GM12878 (cell line): ENCODE results near the gene MAST4. TPM values are rescaled to one million over a fixed set of nuclear protein-coding genes. Genes with fewer than 3 reads are reported as not detected.

Experiments
- ATAC-seq: fragments of 200-7000 bp; cut with Tn5 transposase; 3 replicates; pipeline ENCODE4 v1.9.1; 2020; ENCODE audit warnings: mild to moderate bottlenecking, moderate library complexity
- BruUV-seq: library from RNA; stranded (reverse); fragments of 400-500 nt; replicated peaks from 2 replicates; lab custom pipeline; 2021; lab: Mats Ljungman, UMichigan
- CTCF ChIA-PET: fragments of 300-600 bp; sonication (Branson Sonifier 250); formaldehyde crosslinking; extraction: SDS; loops from one replicate; lab custom pipeline; 2021; ENCODE audit warnings: inconsistent platforms; lab: Yijun Ruan, JAX
- POLR2A ChIA-PET: fragments of 350-600 bp; formaldehyde crosslinking; extraction: SDS; loops from one replicate; lab custom pipeline; 2021; ENCODE audit warnings: inconsistent platforms; lab: Charles Lee
- RAD21 ChIA-PET: fragments of 300-600 bp; sonication (Branson Sonifier 250); formaldehyde crosslinking; loops from one replicate; lab custom pipeline; 2023; ENCODE audit warnings: antibody characterized with exemption; ENCODE audit not compliant: unreplicated experiment; lab: Charles Lee
- SMC1A ChIA-PET: fragments of 300-600 bp; sonication (Branson Sonifier 250); formaldehyde crosslinking; loops from one replicate; lab custom pipeline; 2023; ENCODE audit not compliant: unreplicated experiment, uncharacterized antibody; lab: Charles Lee
- DNase-seq: peaks from one replicate; pipeline ENCODE4 v3.0.0-alpha.2; 2011; ENCODE audit warnings: low read depth, low spot score
- FAIRE-seq: peaks from 3 replicates; lab custom pipeline; 2011; peaks lifted over from hg19 to GRCh38; lab: Jason Lieb, UNC
- H2AFZ ChIP-seq: 2 replicates; pipeline ENCODE4 v1.6.0; 2011; ENCODE audit warnings: low read depth, low read length, control low read depth; ENCODE audit not compliant: control insufficient read depth
- H3K27ac ChIP-seq: 2 replicates; pipeline ENCODE4 v1.5.1; 2011; ENCODE audit warnings: control low read depth; ENCODE audit not compliant: control insufficient read depth, insufficient read depth
- H3K27me3 ChIP-seq, 2 experiments: replicated peaks in 1 of 2; 2 replicates each; pipeline versions ENCODE4 v1.6.0 to v1.6.1; 2011; ENCODE audit warnings: low read length in 1 of 2; ENCODE audit not compliant: control insufficient read depth in 2 of 2, insufficient read depth in 2 of 2
- H3K36me3 ChIP-seq, 2 experiments: 2 replicates each; pipeline ENCODE4 v1.5.1; 2011; ENCODE audit warnings: low read length in 1 of 2; ENCODE audit not compliant: control insufficient read depth in 2 of 2, insufficient read depth in 2 of 2
- H3K4me1 ChIP-seq: 2 replicates; pipeline ENCODE4 v1.6.1; 2011; ENCODE audit warnings: mild to moderate bottlenecking, low read length, moderate library complexity, mixed read lengths; ENCODE audit not compliant: control insufficient read depth, insufficient read depth
- H3K4me2 ChIP-seq: 2 replicates; pipeline ENCODE4 v1.6.0; 2011; ENCODE audit warnings: control low read depth; ENCODE audit not compliant: control insufficient read depth, insufficient read depth
- H3K4me3 ChIP-seq: fragments of 200-600 bp; sonication (generic); 2 replicates; pipeline ENCODE4 v1.5.1; 2016
- H3K79me2 ChIP-seq: 2 replicates; pipeline ENCODE4 v1.6.0; 2011; ENCODE audit warnings: low read length; ENCODE audit not compliant: control insufficient read depth, insufficient read depth
- H3K9ac ChIP-seq: 2 replicates; pipeline ENCODE4 v1.8.0; 2011; ENCODE audit warnings: low read length, control low read depth, mixed read lengths; ENCODE audit not compliant: control insufficient read depth, insufficient read depth
- H3K9me3 ChIP-seq: replicated peaks from 3 replicates; pipeline ENCODE4 v1.5.1; 2011; ENCODE audit warnings: mild to moderate bottlenecking, low read length; ENCODE audit not compliant: control insufficient read depth, insufficient read depth
- H4K20me1 ChIP-seq: 2 replicates; pipeline ENCODE4 v1.6.0; 2011; ENCODE audit not compliant: control insufficient read depth, insufficient read depth
- BCLAF1 ChIP-seq: fragments of 450-650 bp; IDR thresholded peaks from 2 replicates; pipeline ENCODE4 v1.6.1; 2017; ENCODE audit warnings: antibody characterized with exemption, mild to moderate bottlenecking, moderate library complexity
- BHLHE40 ChIP-seq, 2 experiments: fragments of 450-650 bp in 1 of 2; IDR thresholded peaks; 2 replicates each; pipeline ENCODE4 v1.6.1; 2011 to 2017; ENCODE audit warnings: low read depth in 2 of 2, borderline replicate concordance in 1 of 2, improper control_type of control experiment in 1 of 2, low read length in 1 of 2, mild to moderate bottlenecking in 1 of 2
- CREB1 ChIP-seq: IDR thresholded peaks from 2 replicates; pipeline ENCODE4 v1.6.1; 2012; ENCODE audit warnings: low read depth, mild to moderate bottlenecking, inconsistent platforms
- HDGF ChIP-seq: fragments of 450-650 bp; IDR thresholded peaks from 2 replicates; pipeline ENCODE4 v1.6.1; 2016; ENCODE audit warnings: antibody characterized with exemption
- IRF4 ChIP-seq: IDR thresholded peaks from 2 replicates; pipeline ENCODE4 v1.6.1; 2011; ENCODE audit warnings: low read depth, low read length
- KDM1A ChIP-seq: fragments of 200-600 bp; sonication (generic); IDR thresholded peaks from 2 replicates; pipeline ENCODE4 v1.6.1; 2016; ENCODE audit warnings: borderline replicate concordance
- MTA3 ChIP-seq: IDR thresholded peaks from 2 replicates; pipeline ENCODE4 v1.6.1; 2012; ENCODE audit warnings: low read length, inconsistent platforms, borderline replicate concordance
- PAX8 ChIP-seq: fragments of 450-650 bp; IDR thresholded peaks from 2 replicates; pipeline ENCODE4 v1.6.1; 2017; ENCODE audit warnings: mild to moderate bottlenecking, moderate library complexity
- SMC3 ChIP-seq: IDR thresholded peaks from 2 replicates; pipeline ENCODE4 v1.6.1; 2011; ENCODE audit warnings: low read length, improper control_type of control experiment, borderline replicate concordance
- TARDBP ChIP-seq: IDR thresholded peaks from 2 replicates; pipeline ENCODE4 v1.6.1; 2016; ENCODE audit warnings: borderline replicate concordance
- WGBS: methylation state at CpG from one replicate; pipeline ENCODE4 v1.1.6; 2016; ENCODE audit warnings: low lambda C conversion rate; ENCODE audit not compliant: insufficient replicate concordance, insufficient coverage; ENCODE audit errors: missing lambda C conversion rate; 5-methylcytosine and 5-hydroxymethylcytosine counted together
- in situ Hi-C: fragments of 300-500 bp; cut with MboI; formaldehyde crosslinking; loops from 9 replicates; pipeline ENCODE4 v1.14.3; 2018; ENCODE audit warnings: mixed read lengths
- intact Hi-C: fragments of 100-400 bp; cut with micrococcal nuclease; formaldehyde crosslinking; loops from one replicate; pipeline ENCODE4 v1.14.2; 2022; ENCODE audit not compliant: unreplicated experiment
- polyA plus RNA-seq, 11 experiments: library from polyadenylated mRNA; depleted of rRNA in 4 of 11; unstranded in 6 of 11; stranded (reverse) in 5 of 11; fragments of >200 nt; fragmentation: Nextera tagmentation in 4 of 11; fragmentation: Illumina TruSeq in 1 of 11; extraction: Ambion mirVana in 4 of 11; extraction: Trizol in 1 of 11; gene quantifications; 1 replicate in 1 of 11; 2 replicates in 10 of 11; pipeline versions ENCODE4 v1.2.1 to v1.2.3, GENCODE V29; 2011 to 2016; ENCODE audit warnings: inconsistent platforms in 2 of 11, missing spikeins in 2 of 11, low read depth in 1 of 11
- total RNA-seq, 4 experiments: library from RNA; depleted of rRNA in 3 of 4; stranded (reverse); fragments of >200 nt in 3 of 4; fragmentation: Illumina TruSeq in 1 of 4; extraction: Trizol in 1 of 4; gene quantifications; 2 replicates each; pipeline versions ENCODE4 v1.2.1 to v1.2.3, GENCODE V29; 2013 to 2021
- TF ChIP-seq, protein P1 (sequence below): fragments of 450-650 bp; formaldehyde crosslinking; IDR thresholded peaks from 2 replicates; pipeline ENCODE4 v1.4.0; 2022; ENCODE audit warnings: mild to moderate bottlenecking, moderate library complexity

The MAST4 gene
- total and polyA plus RNA-seq, 10 of the 15 experiments (the other 5 are each of a cell fraction or from before 2014, with no cell fraction given) = 0.02 to 1.6 (median 0.29) TPM; not detected in 1

DNA sequence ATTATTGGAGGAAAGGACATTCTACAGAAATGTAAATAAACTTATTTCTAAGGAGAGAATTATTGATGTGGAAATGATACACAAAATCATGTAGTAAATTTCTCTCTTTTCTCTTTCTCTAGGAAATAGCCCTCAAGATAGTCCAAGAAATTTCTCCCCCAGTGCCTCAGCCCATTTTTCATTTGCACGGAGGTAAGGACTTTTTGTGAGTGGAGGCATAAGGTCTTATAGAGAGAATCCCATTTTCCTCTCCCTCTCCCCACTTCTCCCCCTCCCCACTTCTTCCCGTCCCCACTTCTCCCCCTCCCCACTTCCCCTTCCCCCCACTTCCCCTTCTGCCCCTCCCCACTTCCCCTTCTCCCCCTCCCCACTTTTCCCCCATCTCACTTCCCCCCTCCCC, 493.8 kb downstream of the MAST4 start (continued):
- no peak for TF ChIP-seq SMC3
- TF ChIP-seq KDM1A = no peak
- no peak for TF ChIP-seq CREB1
- no peak for TF ChIP-seq TARDBP
- TF ChIP-seq, protein P1, sequence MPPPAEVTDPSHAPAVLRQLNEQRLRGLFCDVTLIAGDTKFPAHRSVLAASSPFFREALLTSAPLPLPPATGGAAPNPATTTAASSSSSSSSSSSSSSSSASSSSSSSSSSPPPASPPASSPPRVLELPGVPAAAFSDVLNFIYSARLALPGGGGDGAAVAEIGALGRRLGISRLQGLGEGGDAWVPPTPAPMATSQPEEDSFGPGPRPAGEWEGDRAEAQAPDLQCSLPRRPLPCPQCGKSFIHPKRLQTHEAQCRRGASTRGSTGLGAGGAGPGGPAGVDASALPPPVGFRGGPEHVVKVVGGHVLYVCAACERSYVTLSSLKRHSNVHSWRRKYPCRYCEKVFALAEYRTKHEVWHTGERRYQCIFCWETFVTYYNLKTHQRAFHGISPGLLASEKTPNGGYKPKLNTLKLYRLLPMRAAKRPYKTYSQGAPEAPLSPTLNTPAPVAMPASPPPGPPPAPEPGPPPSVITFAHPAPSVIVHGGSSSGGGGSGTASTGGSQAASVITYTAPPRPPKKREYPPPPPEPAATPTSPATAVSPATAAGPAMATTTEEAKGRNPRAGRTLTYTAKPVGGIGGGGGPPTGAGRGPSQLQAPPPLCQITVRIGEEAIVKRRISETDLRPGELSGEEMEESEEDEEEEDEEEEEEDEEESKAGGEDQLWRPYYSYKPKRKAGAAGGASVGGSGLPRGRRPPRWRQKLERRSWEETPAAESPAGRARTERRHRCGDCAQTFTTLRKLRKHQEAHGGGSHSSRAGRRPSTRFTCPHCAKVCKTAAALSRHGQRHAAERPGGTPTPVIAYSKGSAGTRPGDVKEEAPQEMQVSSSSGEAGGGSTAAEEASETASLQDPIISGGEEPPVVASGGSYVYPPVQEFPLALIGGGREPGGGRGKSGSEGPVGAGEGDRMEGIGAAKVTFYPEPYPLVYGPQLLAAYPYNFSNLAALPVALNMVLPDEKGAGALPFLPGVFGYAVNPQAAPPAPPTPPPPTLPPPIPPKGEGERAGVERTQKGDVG (CRISPR knock-in tag) = no peak

GRCh38 chr5:67090593-67090992, 494.4 kb downstream of the MAST4 start:
- Histone ChIP-seq H3K4me2 (no peak overlapping the region), H3K79me2 (no peaks in the 10 kb centered on the region), H4K20me1 (no peaks in the 10 kb centered on the region), H3K9me3 (no peaks in the 10 kb centered on the region), H3K36me3 (no peaks in the 10 kb centered on the region), H2AFZ (no peak overlapping the region), H3K27me3 (peaks cover 0 to 1% of the 10 kb centered on the region in 2 experiments; a peak in 1 of 4 replicates), H3K4me3 (no peak overlapping the region), H3K27ac (no peak overlapping the region), H3K9ac (no peak overlapping the region), H3K4me1 (no peaks in the 10 kb centered on the region)
- FAIRE-seq (no peak), DNase-seq (no peak), ATAC-seq (no peak)
- in situ Hi-C loops = no loop called here
- ChIA-PET CTCF (no interaction called here), SMC1A (no interaction called here), POLR2A (no interaction called here), RAD21 (no interaction called here)
- TF ChIP-seq PAX8 (no peak), HDGF (no peak), BHLHE40 (IDR thresholded peaks at IDR 0.05; ENCODE audit: borderline replicate concordance in 1 of 2, low read depth in 2 of 2, low read length in 1 of 2) (no peak), BCLAF1 (no peak), MTA3 (no peak), IRF4 (no peak)
- BruUV-seq = no TSS peak
- intact Hi-C loops = no loop called here
- WGBS = 54% methylated on average over 5 of the region's 5 CpGs
